C4-2B (cell line): ENCODE data around the gene ASPHD2.
"Not testable (repeated sequence)": the region's sequence is repeated elsewhere in the genome, so short reads cannot be mapped to it uniquely, and the experiment has no call there.

Source experiments
- H3K27ac ChIP-seq: fragments of 450-650 bp; 2 replicates; pipeline ENCODE4 v1.5.1; 2017
- ZFX ChIP-seq: fragments of 450-650 bp; IDR thresholded peaks from 2 replicates; pipeline ENCODE4 v1.6.1; 2017
- TF ChIP-seq, protein P1 (sequence below): fragments of 450-650 bp; conservative IDR thresholded peaks from 2 replicates; pipeline ENCODE4 v1.5.1; 2017; ENCODE audit warnings: mild to moderate bottlenecking

The ASPHD2 gene

DNA sequence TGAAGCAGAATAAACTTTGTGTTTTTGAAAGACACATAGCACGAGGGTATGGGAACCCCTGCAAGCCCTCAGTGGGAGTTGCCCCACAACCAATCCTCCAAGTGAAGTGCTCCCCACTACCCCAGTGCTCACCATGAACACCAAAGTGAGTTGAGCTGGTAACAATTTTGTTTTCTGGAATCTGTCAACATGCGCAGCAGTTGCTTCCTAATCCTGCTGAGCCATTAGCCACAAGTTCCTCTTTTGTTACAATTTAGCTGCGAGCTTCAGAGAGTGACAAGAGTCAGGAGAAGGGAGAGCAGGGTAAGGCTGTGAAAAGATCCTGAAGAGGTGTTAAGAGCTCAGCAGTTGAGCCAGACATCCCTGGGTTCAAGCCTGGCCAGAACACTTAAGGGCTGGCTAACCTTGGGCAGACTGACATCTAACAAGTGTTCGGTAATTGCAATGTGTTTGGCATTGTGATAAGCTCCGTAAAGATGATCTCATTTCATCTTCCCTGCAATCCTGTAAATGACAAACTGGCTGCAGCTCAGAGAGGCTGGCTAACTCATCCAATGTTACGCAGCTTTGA, 24.1 kb upstream of the ASPHD2 start:
- no peak overlapping the region for H3K27ac ChIP-seq
- no peak for TF ChIP-seq ZFX
- TF ChIP-seq, protein P1, sequence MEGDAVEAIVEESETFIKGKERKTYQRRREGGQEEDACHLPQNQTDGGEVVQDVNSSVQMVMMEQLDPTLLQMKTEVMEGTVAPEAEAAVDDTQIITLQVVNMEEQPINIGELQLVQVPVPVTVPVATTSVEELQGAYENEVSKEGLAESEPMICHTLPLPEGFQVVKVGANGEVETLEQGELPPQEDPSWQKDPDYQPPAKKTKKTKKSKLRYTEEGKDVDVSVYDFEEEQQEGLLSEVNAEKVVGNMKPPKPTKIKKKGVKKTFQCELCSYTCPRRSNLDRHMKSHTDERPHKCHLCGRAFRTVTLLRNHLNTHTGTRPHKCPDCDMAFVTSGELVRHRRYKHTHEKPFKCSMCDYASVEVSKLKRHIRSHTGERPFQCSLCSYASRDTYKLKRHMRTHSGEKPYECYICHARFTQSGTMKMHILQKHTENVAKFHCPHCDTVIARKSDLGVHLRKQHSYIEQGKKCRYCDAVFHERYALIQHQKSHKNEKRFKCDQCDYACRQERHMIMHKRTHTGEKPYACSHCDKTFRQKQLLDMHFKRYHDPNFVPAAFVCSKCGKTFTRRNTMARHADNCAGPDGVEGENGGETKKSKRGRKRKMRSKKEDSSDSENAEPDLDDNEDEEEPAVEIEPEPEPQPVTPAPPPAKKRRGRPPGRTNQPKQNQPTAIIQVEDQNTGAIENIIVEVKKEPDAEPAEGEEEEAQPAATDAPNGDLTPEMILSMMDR: no peak

DNA sequence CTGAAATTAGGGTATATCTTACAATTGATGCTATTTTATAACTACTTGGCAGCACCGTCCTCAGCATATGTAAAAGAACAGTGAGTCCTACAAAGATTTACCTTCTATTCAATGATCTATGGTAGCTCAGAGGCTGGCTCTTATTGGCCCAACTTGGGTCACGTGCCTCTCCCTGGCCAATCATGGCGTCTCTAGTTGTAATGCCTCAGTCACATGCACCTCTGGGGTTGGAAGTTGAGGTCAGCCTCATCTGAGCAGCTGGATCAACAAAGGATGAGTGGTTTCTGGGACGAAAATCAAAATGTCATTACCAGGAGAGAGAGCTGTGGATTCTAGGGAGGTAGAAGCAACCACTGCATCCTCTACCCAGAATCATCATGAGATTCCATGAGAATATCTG, 22.9 kb upstream of the ASPHD2 start:
- TF ChIP-seq, protein P1: no peak
- no peak for TF ChIP-seq ZFX
- H3K27ac ChIP-seq: no peak overlapping the region

GRCh38 chr22:26408562-26409220, 20.4 kb upstream of the ASPHD2 start:
- not testable (repeated sequence) for H3K27ac ChIP-seq

DNA sequence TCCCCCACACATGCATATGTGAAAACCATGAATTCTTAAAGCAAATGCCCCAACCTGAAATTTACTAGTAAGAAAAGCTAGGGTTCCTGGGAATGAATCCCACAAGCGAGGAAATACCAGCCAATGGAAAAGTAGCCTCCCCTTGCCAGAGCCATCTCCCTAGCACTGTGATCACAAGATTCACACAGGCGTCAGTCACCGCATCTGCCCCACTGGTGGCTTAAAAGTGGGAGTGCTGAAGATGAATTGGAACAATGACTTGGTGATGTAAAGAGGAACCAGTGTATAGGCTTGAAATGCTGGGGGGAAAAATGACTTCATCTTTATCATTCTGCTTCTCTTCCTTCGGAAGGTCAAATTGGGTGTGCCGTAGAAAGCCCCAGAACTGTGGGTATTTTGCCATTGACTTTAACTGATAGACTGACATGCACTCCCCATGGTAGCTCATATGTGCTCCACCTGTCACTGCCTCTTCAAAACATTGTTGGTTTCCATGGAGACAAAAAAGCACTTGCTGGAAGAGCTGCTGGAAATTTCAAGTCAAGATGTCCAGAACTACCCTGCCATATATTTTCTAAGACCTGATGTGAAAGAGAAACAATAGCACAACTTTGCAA, 19.2 kb upstream of the ASPHD2 start:
- TF ChIP-seq ZFX: no peak
- TF ChIP-seq, protein P1: no peak
- no peak overlapping the region for H3K27ac ChIP-seq

GRCh38 chr22:26410386-26410785, 18.7 kb upstream of the ASPHD2 start:
- TF ChIP-seq ZFX: no peak
- TF ChIP-seq, protein P1: no peak
- no peak overlapping the region for H3K27ac ChIP-seq

DNA sequence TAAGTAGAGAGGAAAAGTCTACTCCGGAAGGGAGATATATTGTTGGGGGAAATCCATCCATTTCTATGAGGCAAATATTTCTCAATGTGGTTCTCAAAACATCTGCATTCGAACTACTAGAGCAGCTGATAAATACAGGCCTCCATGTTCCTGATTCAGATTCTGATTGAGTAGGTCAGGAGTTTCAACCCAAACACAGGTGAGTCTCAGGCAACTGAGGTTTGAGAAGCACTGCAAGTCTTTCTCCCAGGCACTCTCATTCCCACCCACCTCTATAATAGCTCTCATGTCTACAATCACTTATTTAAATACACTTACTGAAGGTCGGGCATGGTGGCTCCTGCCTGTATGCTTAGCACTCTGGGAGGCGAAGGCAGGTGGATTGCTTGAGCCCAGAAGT, 14.7 kb upstream of the ASPHD2 start:
- TF ChIP-seq, protein P1: no peak
- no peak overlapping the region for H3K27ac ChIP-seq

DNA sequence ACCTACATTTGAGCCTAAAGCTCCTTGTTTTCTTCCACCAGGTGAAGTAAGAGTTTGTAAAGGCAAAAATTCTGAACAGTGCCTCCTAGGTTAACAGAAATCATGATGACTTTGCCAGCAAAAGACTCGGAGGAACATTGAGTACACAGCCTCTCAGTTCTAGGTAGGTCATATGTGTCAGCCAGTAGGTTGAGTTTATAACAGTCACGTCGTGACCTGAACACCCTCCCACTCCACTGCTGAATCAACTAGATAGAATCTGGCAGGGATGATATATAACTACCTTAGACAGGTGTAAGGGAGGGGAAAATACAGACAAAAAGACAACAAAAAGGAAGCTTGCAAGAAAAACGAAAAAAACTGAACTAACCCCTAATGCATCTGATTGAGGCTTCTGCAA, 12.8 kb upstream of the ASPHD2 start:
- TF ChIP-seq, protein P1: no peak
- TF ChIP-seq ZFX: no peak
- no peak overlapping the region for H3K27ac ChIP-seq
